ENCODE data around the gene BSG.

- no peak for TF ChIP-seq CTCF (conservative IDR thresholded peaks at IDR 0.05; ENCODE audit: low read depth, low read length)
- TF ChIP-seq CEBPB (IDR thresholded peaks at IDR 0.05; ENCODE audit: low read depth, low read length): no peak
- no peak for TF ChIP-seq SMC3 (IDR thresholded peaks at IDR 0.05; ENCODE audit: low read depth, low read length)
- TF ChIP-seq CHD1 (IDR thresholded peaks at IDR 0.05; ENCODE audit: low read depth, low read length): no peak
- no peak for TF ChIP-seq POLR2A (IDR thresholded peaks at IDR 0.05; ENCODE audit: low read depth, low read length)
- TF ChIP-seq RAD21 (IDR thresholded peaks at IDR 0.05; ENCODE audit: low read length): no peak
- TF ChIP-seq BHLHE40 (IDR thresholded peaks at IDR 0.05; ENCODE audit: low read depth, low read length): no peak
- no peak for TF ChIP-seq NFE2L2 (IDR thresholded peaks at IDR 0.05; ENCODE audit: low read depth, low read length)
- TF ChIP-seq RFX5 (IDR thresholded peaks at IDR 0.05; ENCODE audit: low read depth, low read length): no peak
- no peak for TF ChIP-seq ELK1 (IDR thresholded peaks at IDR 0.05; ENCODE audit: borderline replicate concordance, low read depth, low read length)
- TF ChIP-seq MAFK (IDR thresholded peaks at IDR 0.05; ENCODE audit: low read depth, low read length): no peak
- TF ChIP-seq, protein P1, sequence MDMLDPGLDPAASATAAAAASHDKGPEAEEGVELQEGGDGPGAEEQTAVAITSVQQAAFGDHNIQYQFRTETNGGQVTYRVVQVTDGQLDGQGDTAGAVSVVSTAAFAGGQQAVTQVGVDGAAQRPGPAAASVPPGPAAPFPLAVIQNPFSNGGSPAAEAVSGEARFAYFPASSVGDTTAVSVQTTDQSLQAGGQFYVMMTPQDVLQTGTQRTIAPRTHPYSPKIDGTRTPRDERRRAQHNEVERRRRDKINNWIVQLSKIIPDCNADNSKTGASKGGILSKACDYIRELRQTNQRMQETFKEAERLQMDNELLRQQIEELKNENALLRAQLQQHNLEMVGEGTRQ (IDR thresholded peaks at IDR 0.05; ENCODE audit: low read depth, low read length): no peak
Observed at GRCh38 chr19:615619-616018, 43.2 kb downstream of the BSG start.
